Measurements from ENCODE around the gene ATG9B.

DNA sequence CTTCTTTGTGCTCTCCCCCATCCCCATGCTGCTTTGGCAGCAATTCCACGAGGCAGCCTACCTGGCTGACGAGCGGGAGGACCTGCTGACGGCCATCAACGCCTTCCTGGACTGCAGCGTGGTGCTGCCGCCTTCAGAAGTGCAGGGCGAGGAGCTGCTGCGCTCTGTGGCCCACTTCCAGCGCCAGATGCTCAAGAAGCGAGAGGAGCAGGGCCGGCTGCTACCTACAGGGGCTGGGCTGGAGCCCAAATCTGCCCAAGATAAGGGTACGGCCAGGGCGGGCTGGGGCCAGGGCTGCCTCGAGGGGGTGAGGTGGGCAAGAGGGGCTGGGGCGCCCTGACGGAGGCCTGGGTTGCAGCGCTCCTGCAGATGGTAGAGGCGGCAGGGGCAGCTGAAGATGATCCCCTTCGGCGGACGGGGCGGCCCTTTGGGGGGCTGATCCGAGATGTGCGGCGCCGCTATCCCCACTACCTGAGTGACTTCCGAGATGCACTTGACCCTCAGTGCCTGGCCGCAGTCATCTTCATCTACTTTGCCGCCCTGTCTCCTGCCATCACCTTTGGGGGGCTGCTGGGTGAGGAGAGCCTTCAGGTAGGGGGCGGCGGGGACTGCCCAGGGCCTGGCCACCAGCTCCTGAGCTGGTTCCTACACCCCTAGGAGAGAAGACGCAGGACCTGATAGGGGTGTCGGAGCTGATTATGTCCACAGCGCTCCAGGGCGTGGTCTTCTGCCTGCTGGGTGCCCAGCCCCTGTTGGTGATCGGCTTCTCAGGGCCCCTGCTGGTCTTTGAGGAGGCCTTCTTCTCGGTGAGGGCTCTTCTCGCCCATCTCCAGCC, 47.0 kb upstream of the ATG9B start:
- no peak for TF ChIP-seq TBL1XR1 (IDR thresholded peaks at IDR 0.05; ENCODE audit: borderline replicate concordance, low read length, partially characterized antibody)
- TF ChIP-seq, protein P1, sequence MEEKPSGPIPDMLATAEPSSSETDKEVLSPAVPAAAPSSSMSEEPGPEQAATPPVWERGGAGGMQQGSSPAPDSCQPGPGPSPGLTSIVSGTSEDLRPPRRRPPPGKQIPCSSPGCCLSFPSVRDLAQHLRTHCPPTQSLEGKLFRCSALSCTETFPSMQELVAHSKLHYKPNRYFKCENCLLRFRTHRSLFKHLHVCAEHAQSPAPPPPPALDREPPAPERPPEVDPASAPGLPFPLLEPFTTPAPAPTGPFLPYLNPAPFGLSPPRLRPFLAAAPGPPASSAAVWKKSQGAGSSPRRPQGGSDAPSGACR (CRISPR knock-in tag; IDR thresholded peaks at IDR 0.05): no peak
- TF ChIP-seq ARHGAP35 (CRISPR knock-in tag; IDR thresholded peaks at IDR 0.05; ENCODE audit: borderline replicate concordance): no peak
- TF ChIP-seq HOXD1 (CRISPR knock-in tag; IDR thresholded peaks at IDR 0.05): no peak
- TF ChIP-seq, protein P2, sequence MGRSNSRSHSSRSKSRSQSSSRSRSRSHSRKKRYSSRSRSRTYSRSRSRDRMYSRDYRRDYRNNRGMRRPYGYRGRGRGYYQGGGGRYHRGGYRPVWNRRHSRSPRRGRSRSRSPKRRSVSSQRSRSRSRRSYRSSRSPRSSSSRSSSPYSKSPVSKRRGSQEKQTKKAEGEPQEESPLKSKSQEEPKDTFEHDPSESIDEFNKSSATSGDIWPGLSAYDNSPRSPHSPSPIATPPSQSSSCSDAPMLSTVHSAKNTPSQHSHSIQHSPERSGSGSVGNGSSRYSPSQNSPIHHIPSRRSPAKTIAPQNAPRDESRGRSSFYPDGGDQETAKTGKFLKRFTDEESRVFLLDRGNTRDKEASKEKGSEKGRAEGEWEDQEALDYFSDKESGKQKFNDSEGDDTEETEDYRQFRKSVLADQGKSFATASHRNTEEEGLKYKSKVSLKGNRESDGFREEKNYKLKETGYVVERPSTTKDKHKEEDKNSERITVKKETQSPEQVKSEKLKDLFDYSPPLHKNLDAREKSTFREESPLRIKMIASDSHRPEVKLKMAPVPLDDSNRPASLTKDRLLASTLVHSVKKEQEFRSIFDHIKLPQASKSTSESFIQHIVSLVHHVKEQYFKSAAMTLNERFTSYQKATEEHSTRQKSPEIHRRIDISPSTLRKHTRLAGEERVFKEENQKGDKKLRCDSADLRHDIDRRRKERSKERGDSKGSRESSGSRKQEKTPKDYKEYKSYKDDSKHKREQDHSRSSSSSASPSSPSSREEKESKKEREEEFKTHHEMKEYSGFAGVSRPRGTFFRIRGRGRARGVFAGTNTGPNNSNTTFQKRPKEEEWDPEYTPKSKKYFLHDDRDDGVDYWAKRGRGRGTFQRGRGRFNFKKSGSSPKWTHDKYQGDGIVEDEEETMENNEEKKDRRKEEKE (IDR thresholded peaks at IDR 0.05): no peak
- TF ChIP-seq GABPA (IDR thresholded peaks at IDR 0.05; ENCODE audit: low read depth, low read length): no peak
- TF ChIP-seq GABPA (CRISPR knock-in tag; IDR thresholded peaks at IDR 0.05; ENCODE audit: low read depth): no peak
- TF ChIP-seq, protein P3, sequence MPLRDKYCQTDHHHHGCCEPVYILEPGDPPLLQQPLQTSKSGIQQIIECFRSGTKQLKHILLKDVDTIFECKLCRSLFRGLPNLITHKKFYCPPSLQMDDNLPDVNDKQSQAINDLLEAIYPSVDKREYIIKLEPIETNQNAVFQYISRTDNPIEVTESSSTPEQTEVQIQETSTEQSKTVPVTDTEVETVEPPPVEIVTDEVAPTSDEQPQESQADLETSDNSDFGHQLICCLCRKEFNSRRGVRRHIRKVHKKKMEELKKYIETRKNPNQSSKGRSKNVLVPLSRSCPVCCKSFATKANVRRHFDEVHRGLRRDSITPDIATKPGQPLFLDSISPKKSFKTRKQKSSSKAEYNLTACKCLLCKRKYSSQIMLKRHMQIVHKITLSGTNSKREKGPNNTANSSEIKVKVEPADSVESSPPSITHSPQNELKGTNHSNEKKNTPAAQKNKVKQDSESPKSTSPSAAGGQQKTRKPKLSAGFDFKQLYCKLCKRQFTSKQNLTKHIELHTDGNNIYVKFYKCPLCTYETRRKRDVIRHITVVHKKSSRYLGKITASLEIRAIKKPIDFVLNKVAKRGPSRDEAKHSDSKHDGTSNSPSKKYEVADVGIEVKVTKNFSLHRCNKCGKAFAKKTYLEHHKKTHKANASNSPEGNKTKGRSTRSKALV (CRISPR knock-in tag; IDR thresholded peaks at IDR 0.05): no peak
- no peak for TF ChIP-seq NFYC (CRISPR knock-in tag; IDR thresholded peaks at IDR 0.05)
- TF ChIP-seq TBP (CRISPR knock-in tag; IDR thresholded peaks at IDR 0.05): no peak
- TF ChIP-seq, protein P4, sequence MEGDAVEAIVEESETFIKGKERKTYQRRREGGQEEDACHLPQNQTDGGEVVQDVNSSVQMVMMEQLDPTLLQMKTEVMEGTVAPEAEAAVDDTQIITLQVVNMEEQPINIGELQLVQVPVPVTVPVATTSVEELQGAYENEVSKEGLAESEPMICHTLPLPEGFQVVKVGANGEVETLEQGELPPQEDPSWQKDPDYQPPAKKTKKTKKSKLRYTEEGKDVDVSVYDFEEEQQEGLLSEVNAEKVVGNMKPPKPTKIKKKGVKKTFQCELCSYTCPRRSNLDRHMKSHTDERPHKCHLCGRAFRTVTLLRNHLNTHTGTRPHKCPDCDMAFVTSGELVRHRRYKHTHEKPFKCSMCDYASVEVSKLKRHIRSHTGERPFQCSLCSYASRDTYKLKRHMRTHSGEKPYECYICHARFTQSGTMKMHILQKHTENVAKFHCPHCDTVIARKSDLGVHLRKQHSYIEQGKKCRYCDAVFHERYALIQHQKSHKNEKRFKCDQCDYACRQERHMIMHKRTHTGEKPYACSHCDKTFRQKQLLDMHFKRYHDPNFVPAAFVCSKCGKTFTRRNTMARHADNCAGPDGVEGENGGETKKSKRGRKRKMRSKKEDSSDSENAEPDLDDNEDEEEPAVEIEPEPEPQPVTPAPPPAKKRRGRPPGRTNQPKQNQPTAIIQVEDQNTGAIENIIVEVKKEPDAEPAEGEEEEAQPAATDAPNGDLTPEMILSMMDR (CRISPR knock-in tag; IDR thresholded peaks at IDR 0.05): no peak
